HEK293 (cell line): ENCODE results near the gene INTS7.

ENCODE experiments used
- CTCF ChIA-PET: fragments of 350-600 bp; formaldehyde crosslinking; extraction: SDS; loops from one replicate; lab custom pipeline; 2021; ENCODE audit warnings: antibody characterized with exemption; lab: Yijun Ruan, JAX
- POLR2A ChIA-PET: fragments of 300-600 bp; formaldehyde crosslinking; extraction: SDS; loops from one replicate; lab custom pipeline; 2020; ENCODE audit warnings: antibody characterized with exemption, inconsistent platforms; lab: Yijun Ruan, JAX
- H3K27ac ChIP-seq: fragments of 200-500 bp; sonication (Bioruptor generic); 2 replicates; pipeline ENCODE4 v1.5.1; 2014; ENCODE audit warnings: low read depth, low read length, control low read depth, inconsistent platforms; ENCODE audit errors: extremely low read depth
- H3K36me3 ChIP-seq, 2 experiments: fragments of 200-500 bp in 1 of 2; sonication (Bioruptor generic) in 1 of 2; 1 replicate in 1 of 2; 2 replicates in 1 of 2; pipeline ENCODE4 v1.5.1; 2014 to 2017; ENCODE audit warnings: inconsistent platforms in 2 of 2, low read length in 2 of 2; ENCODE audit not compliant: control insufficient read depth in 2 of 2, insufficient read depth in 1 of 2
- H3K4me1 ChIP-seq: fragments of 200-500 bp; sonication (Bioruptor generic); 2 replicates; pipeline ENCODE4 v1.5.1; 2014; ENCODE audit warnings: mild to moderate bottlenecking, low read length, inconsistent platforms; ENCODE audit not compliant: control insufficient read depth, insufficient read depth
- H3K4me3 ChIP-seq: 2 replicates; pipeline ENCODE4 v1.5.1; 2011; ENCODE audit warnings: low read depth, mild to moderate bottlenecking, control low read depth, low read length, moderate library complexity
- H3K9me3 ChIP-seq: fragments of 200-500 bp; sonication (Bioruptor generic); 2 replicates; pipeline ENCODE4 v1.5.1; 2014; ENCODE audit warnings: low read depth, low read length, inconsistent platforms; ENCODE audit not compliant: control insufficient read depth, insufficient read depth
- HOXC10 ChIP-seq: sonication (generic); formaldehyde crosslinking; IDR thresholded peaks from 2 replicates; pipeline ENCODE4 v1.8.1; 2023; ENCODE audit warnings: mild to moderate bottlenecking, missing genetic modification reagents
- KLF9 ChIP-seq: fragments of 450-650 bp; formaldehyde crosslinking; IDR thresholded peaks from 2 replicates; pipeline ENCODE4 v1.5.1; 2016; ENCODE audit warnings: missing biosample characterization, missing genetic modification characterization, low read depth
- REST ChIP-seq: fragments of 450-650 bp; formaldehyde crosslinking; IDR thresholded peaks from 2 replicates; pipeline ENCODE4 v1.5.1; 2016; ENCODE audit warnings: missing biosample characterization, missing genetic modification characterization
- TCF7L2 ChIP-seq: IDR thresholded peaks from 2 replicates; pipeline ENCODE4 v1.6.1; 2011; ENCODE audit warnings: low read depth, mild to moderate bottlenecking, inconsistent platforms, low read length, moderate library complexity, borderline replicate concordance
- ZBTB1 ChIP-seq: fragments of 450-650 bp; formaldehyde crosslinking; IDR thresholded peaks from 2 replicates; pipeline ENCODE4 v1.5.1; 2016; ENCODE audit warnings: missing biosample characterization, missing genetic modification characterization
- ZBTB17 ChIP-seq: fragments of 450-650 bp; formaldehyde crosslinking; IDR thresholded peaks from 2 replicates; pipeline ENCODE4 v1.5.1; 2016; ENCODE audit warnings: missing biosample characterization, missing genetic modification characterization
- ZFP37 ChIP-seq: fragments of 450-650 bp; formaldehyde crosslinking; IDR thresholded peaks from 2 replicates; pipeline ENCODE4 v1.5.1; 2016; ENCODE audit warnings: missing biosample characterization, missing genetic modification characterization
- ZNF112 ChIP-seq: fragments of 450-650 bp; formaldehyde crosslinking; IDR thresholded peaks from 2 replicates; pipeline ENCODE4 v1.5.0; 2017; ENCODE audit warnings: missing biosample characterization, missing genetic modification characterization
- ZNF146 ChIP-seq: fragments of 450-650 bp; formaldehyde crosslinking; IDR thresholded peaks from 2 replicates; pipeline ENCODE4 v1.5.1; 2016; ENCODE audit warnings: missing biosample characterization, missing genetic modification characterization
- ZNF211 ChIP-seq: fragments of 450-650 bp; formaldehyde crosslinking; IDR thresholded peaks from 2 replicates; pipeline ENCODE4 v1.5.1; 2016; ENCODE audit warnings: low read depth, missing biosample characterization, missing genetic modification characterization
- ZNF214 ChIP-seq: fragments of 450-650 bp; formaldehyde crosslinking; IDR thresholded peaks from 2 replicates; pipeline ENCODE4 v1.5.1; 2017; ENCODE audit warnings: missing biosample characterization, mild to moderate bottlenecking, missing genetic modification characterization, borderline replicate concordance
- ZNF335 ChIP-seq: fragments of 450-650 bp; formaldehyde crosslinking; conservative IDR thresholded peaks from 2 replicates; pipeline ENCODE4 v1.5.1; 2016; ENCODE audit warnings: missing biosample characterization, missing genetic modification characterization
- ZNF514 ChIP-seq: fragments of 450-650 bp; formaldehyde crosslinking; IDR thresholded peaks from 2 replicates; pipeline ENCODE4 v1.5.1; 2016; ENCODE audit warnings: missing biosample characterization, missing genetic modification characterization
- ZNF529 ChIP-seq: fragments of 450-650 bp; formaldehyde crosslinking; IDR thresholded peaks from 2 replicates; pipeline ENCODE4 v1.5.1; 2017; ENCODE audit warnings: missing genetic modification characterization, missing biosample characterization; ENCODE audit not compliant: insufficient replicate concordance
- ZNF626 ChIP-seq: fragments of 450-650 bp; sonication (Bioruptor Pico); formaldehyde crosslinking; IDR thresholded peaks from 2 replicates; pipeline ENCODE4 v1.5.1; 2018; ENCODE audit warnings: missing biosample characterization, missing genetic modification characterization, inconsistent platforms
- ZNF777 ChIP-seq: fragments of 450-650 bp; formaldehyde crosslinking; IDR thresholded peaks from 2 replicates; pipeline ENCODE4 v1.5.1; 2017; ENCODE audit warnings: missing biosample characterization, missing genetic modification characterization, borderline replicate concordance
- TF ChIP-seq, protein P1 (sequence below): fragments of 450-650 bp; formaldehyde crosslinking; IDR thresholded peaks from 2 replicates; pipeline ENCODE4 v1.5.1; 2017; ENCODE audit warnings: missing biosample characterization, missing genetic modification characterization
- TF ChIP-seq, protein P2 (sequence below): fragments of 450-650 bp; formaldehyde crosslinking; IDR thresholded peaks from 2 replicates; pipeline ENCODE4 v1.5.1; 2017; ENCODE audit warnings: missing biosample characterization, missing genetic modification characterization
- TF ChIP-seq, protein P3 (sequence below): fragments of 450-650 bp; formaldehyde crosslinking; IDR thresholded peaks from 2 replicates; pipeline ENCODE4 v1.5.1; 2016; ENCODE audit warnings: missing biosample characterization, missing genetic modification characterization

The INTS7 gene

GRCh38 chr1:211903490-211904245 lies 131.7 kb downstream of the INTS7 start:
- Histone ChIP-seq H3K4me3 (no peak overlapping the region), H3K27ac (no peak overlapping the region), H3K4me1 (no peaks in the 10 kb centered on the region), H3K9me3 (no peaks in the 10 kb centered on the region), H3K36me3 (no peaks in the 10 kb centered on the region)
- CTCF ChIA-PET, result interaction anchor here (0.5 to 1.8 kb wide), 4 partner anchors 7 to 835 kb away, joined by 3 to 6 read pairs (median 4); no protein-coding TSS in a partner anchor
- no peak for TF ChIP-seq ZNF514 (tag by site-specific recombination)
- TF ChIP-seq ZNF112, result no peak
- no peak for TF ChIP-seq ZFP37 (tag by site-specific recombination)
- TF ChIP-seq TCF7L2, result no peak
- TF ChIP-seq ZNF335 (tag by site-specific recombination), result no peak
- TF ChIP-seq ZNF777 (tag by site-specific recombination), result no peak
- no peak for TF ChIP-seq ZNF626
- TF ChIP-seq HOXC10, result no peak
- TF ChIP-seq, protein P1, sequence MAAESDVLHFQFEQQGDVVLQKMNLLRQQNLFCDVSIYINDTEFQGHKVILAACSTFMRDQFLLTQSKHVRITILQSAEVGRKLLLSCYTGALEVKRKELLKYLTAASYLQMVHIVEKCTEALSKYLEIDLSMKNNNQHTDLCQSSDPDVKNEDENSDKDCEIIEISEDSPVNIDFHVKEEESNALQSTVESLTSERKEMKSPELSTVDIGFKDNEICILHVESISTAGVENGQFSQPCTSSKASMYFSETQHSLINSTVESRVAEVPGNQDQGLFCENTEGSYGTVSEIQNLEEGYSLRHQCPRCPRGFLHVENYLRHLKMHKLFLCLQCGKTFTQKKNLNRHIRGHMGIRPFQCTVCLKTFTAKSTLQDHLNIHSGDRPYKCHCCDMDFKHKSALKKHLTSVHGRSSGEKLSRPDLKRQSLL (tag by site-specific recombination), result no peak
- TF ChIP-seq ZNF146, result no peak
- no peak for TF ChIP-seq KLF9
- no peak for TF ChIP-seq ZNF211 (tag by site-specific recombination)
- no peak for TF ChIP-seq ZBTB17 (tag by site-specific recombination)
- TF ChIP-seq, protein P2, sequence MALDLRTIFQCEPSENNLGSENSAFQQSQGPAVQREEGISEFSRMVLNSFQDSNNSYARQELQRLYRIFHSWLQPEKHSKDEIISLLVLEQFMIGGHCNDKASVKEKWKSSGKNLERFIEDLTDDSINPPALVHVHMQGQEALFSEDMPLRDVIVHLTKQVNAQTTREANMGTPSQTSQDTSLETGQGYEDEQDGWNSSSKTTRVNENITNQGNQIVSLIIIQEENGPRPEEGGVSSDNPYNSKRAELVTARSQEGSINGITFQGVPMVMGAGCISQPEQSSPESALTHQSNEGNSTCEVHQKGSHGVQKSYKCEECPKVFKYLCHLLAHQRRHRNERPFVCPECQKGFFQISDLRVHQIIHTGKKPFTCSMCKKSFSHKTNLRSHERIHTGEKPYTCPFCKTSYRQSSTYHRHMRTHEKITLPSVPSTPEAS (tag by site-specific recombination), result no peak
- TF ChIP-seq ZBTB1 (tag by site-specific recombination), result no peak
- TF ChIP-seq REST (tag by site-specific recombination), result no peak
- no peak for TF ChIP-seq ZNF529 (tag by site-specific recombination)
- TF ChIP-seq, protein P3, sequence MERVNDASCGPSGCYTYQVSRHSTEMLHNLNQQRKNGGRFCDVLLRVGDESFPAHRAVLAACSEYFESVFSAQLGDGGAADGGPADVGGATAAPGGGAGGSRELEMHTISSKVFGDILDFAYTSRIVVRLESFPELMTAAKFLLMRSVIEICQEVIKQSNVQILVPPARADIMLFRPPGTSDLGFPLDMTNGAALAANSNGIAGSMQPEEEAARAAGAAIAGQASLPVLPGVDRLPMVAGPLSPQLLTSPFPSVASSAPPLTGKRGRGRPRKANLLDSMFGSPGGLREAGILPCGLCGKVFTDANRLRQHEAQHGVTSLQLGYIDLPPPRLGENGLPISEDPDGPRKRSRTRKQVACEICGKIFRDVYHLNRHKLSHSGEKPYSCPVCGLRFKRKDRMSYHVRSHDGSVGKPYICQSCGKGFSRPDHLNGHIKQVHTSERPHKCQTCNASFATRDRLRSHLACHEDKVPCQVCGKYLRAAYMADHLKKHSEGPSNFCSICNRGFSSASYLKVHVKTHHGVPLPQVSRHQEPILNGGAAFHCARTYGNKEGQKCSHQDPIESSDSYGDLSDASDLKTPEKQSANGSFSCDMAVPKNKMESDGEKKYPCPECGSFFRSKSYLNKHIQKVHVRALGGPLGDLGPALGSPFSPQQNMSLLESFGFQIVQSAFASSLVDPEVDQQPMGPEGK (tag by site-specific recombination), result no peak
- TF ChIP-seq ZNF214, result no peak
- POLR2A ChIA-PET, result no interaction called here
